Naive thymus-derived CD4-positive, alpha-beta T cell (primary cell): ENCODE measurements around the gene PRKACB. TPM values are rescaled to one million over a fixed set of nuclear protein-coding genes. Genes with fewer than 3 reads are reported as not detected.
A peak's percentile ranks its signal among the peaks of the same experiment; 100 is the strongest.

Experiments used
- ATAC-seq: fragments of 150-1000 bp; cut with Tn5 transposase; 2 replicates; pipeline ENCODE4 v1.10.0; 2021; ENCODE audit warnings: mild to moderate bottlenecking, moderate library complexity
- CTCF ChIA-PET: fragments of 350-600 bp; sonication (Branson Sonifier 250); formaldehyde crosslinking; loops from one replicate; lab custom pipeline; 2021; ENCODE audit warnings: antibody characterized with exemption; lab: Charles Lee
- POLR2A ChIA-PET: fragments of 350-600 bp; sonication (Branson Sonifier 250); formaldehyde crosslinking; loops from one replicate; lab custom pipeline; 2021; ENCODE audit warnings: antibody characterized with exemption, inconsistent platforms; lab: Charles Lee
- DNase-seq, 9 donors: peaks; one replicate each; pipeline versions ENCODE4 v3.0.0 to v3.0.0-alpha.2; 2020 to 2022; ENCODE audit warnings: mixed read lengths in 1 of 9
- H3K27ac ChIP-seq: one replicate; pipeline ENCODE4 v1.7.0; 2013; ENCODE audit warnings: mild to moderate bottlenecking, low read depth, low read length, moderate library complexity
- H3K27me3 ChIP-seq, 2 donors: one replicate each; pipeline ENCODE4 v1.7.0; 2013; ENCODE audit warnings: low read length in 2 of 2, mild to moderate bottlenecking in 2 of 2, moderate library complexity in 2 of 2; ENCODE audit not compliant: control insufficient read depth in 2 of 2, insufficient read depth in 2 of 2
- H3K36me3 ChIP-seq, 3 experiments: 1 replicate in 2 of 3; 2 replicates in 1 of 3; pipeline ENCODE4 v1.7.0; 2013; ENCODE audit warnings: low read length in 3 of 3, mild to moderate bottlenecking in 3 of 3, moderate library complexity in 1 of 3; ENCODE audit not compliant: insufficient read depth in 3 of 3, control insufficient read depth in 2 of 3
- H3K4me1 ChIP-seq, 2 donors: one replicate each; pipeline ENCODE4 v1.7.0; 2013; ENCODE audit warnings: low read length in 2 of 2, mild to moderate bottlenecking in 2 of 2, moderate library complexity in 1 of 2; ENCODE audit not compliant: control insufficient read depth in 2 of 2, insufficient read depth in 2 of 2
- H3K4me3 ChIP-seq: 2 replicates; pipeline ENCODE4 v1.7.0; 2013; ENCODE audit warnings: mild to moderate bottlenecking, low read length
- H3K9me3 ChIP-seq, 3 experiments: 1 replicate in 2 of 3; 2 replicates in 1 of 3; pipeline ENCODE4 v1.7.0; 2013; ENCODE audit warnings: low read length in 3 of 3; ENCODE audit not compliant: control insufficient read depth in 2 of 3
- H3K27ac Mint-ChIP-seq, 9 donors: one replicate each; pipeline ENCODE4 v1.8.0; 2020 to 2022; ENCODE audit warnings: mixed read lengths in 9 of 9, mild to moderate bottlenecking in 8 of 9, moderate library complexity in 5 of 9, inconsistent platforms in 2 of 9
- H3K27me3 Mint-ChIP-seq, 5 donors: one replicate each; pipeline ENCODE4 v1.8.0; 2021 to 2022; ENCODE audit warnings: mixed read lengths in 5 of 5, mild to moderate bottlenecking in 1 of 5
- H3K36me3 Mint-ChIP-seq, 5 donors: one replicate each; pipeline ENCODE4 v1.8.0; 2020 to 2022; ENCODE audit warnings: mixed read lengths in 5 of 5, mild to moderate bottlenecking in 3 of 5, inconsistent platforms in 1 of 5
- H3K4me1 Mint-ChIP-seq, 7 donors: one replicate each; pipeline ENCODE4 v1.8.0; 2020 to 2022; ENCODE audit warnings: mixed read lengths in 7 of 7, mild to moderate bottlenecking in 3 of 7, inconsistent platforms in 1 of 7
- H3K4me3 Mint-ChIP-seq, 10 donors: one replicate each; pipeline ENCODE4 v1.8.0; 2020 to 2022; ENCODE audit warnings: mild to moderate bottlenecking in 10 of 10, mixed read lengths in 10 of 10, moderate library complexity in 6 of 10, inconsistent platforms in 2 of 10
- H3K9me3 Mint-ChIP-seq, 11 donors: one replicate each; pipeline ENCODE4 v1.8.0; 2020 to 2022; ENCODE audit warnings: mixed read lengths in 11 of 11, mild to moderate bottlenecking in 4 of 11, inconsistent platforms in 1 of 11, moderate library complexity in 1 of 11
- intact Hi-C, 2 donors: fragments of 100-400 bp; cut with micrococcal nuclease; formaldehyde crosslinking; loops; one replicate each; pipeline ENCODE4 v1.15.1; 2023
- polyA plus RNA-seq, 2 donors: library from polyadenylated mRNA; unstranded; fragments of 300-500 nt; fragmentation: Illumina TruSeq; gene quantifications; one replicate each; pipeline ENCODE4 v1.2.3, GENCODE V29; 2021
- total RNA-seq, 6 experiments: library from RNA in 5 of 6; stranded (reverse) in 5 of 6; gene quantifications; 1 replicate in 5 of 6; 2 replicates in 1 of 6; pipeline ENCODE4 v1.2.3 and lab custom pipeline; 2021 to 2026

Gene PRKACB
- total and polyA plus RNA-seq, 7 experiments from 2014 or later: 71.1 to 176 (median 95.0) TPM

- Mint-ChIP-seq H3K27ac (peak overlapping the region in 7 of 9 donors; percentile 11 to 84 (median 42)), H3K4me1 (peaks cover 8 to 11% (median 10%) of the 10 kb centered on the region in 7 donors), H3K36me3 (no peaks in the 10 kb centered on the region), H3K27me3 (peaks cover 0 to 3% (median 0%) of the 10 kb centered on the region in 5 donors), H3K9me3 (peaks cover 0 to 3% (median 0%) of the 10 kb centered on the region in 11 donors), H3K4me3 (peak overlapping the region in 7 of 10 donors; percentile 4 to 53 (median 26))
- Histone ChIP-seq H3K36me3 (no peaks in the 10 kb centered on the region), H3K4me1 (no peaks in the 10 kb centered on the region), H3K4me3 (no peak overlapping the region), H3K27ac (no peak overlapping the region), H3K27me3 (no peaks in the 10 kb centered on the region), H3K9me3 (no peaks in the 10 kb centered on the region)
- DNase-seq (peak in 1 of 9 donors; percentile 22), ATAC-seq (peak; percentile 62)
- intact Hi-C loops: no loop called here
- ChIA-PET POLR2A (no interaction called here), CTCF (no interaction called here)
Observed at GRCh38 chr1:84271441-84272151, 127.5 kb downstream of the PRKACB start.

GRCh38 chr1:84272401-84272800 lies 128.3 kb downstream of the PRKACB start:
- Histone ChIP-seq H3K36me3 (no peaks in the 10 kb centered on the region), H3K4me1 (no peaks in the 10 kb centered on the region), H3K27ac (no peak overlapping the region), H3K9me3 (no peaks in the 10 kb centered on the region), H3K27me3 (no peaks in the 10 kb centered on the region), H3K4me3 (no peak overlapping the region)
- peaks cover 8 to 11% (median 10%) of the 10 kb centered on the region in 7 donors for H3K4me1 Mint-ChIP-seq
- ChIA-PET POLR2A (no interaction called here), CTCF (no interaction called here)
- H3K36me3 Mint-ChIP-seq: no peaks in the 10 kb centered on the region
- H3K27ac Mint-ChIP-seq: peak overlapping the region in 3 of 9 donors; percentile 26 to 62 (median 37)
- ATAC-seq (no peak), DNase-seq (no peak)
- intact Hi-C loops: no loop called here
- no peak overlapping the region for H3K4me3 Mint-ChIP-seq
- peaks cover 0 to 3% (median 0%) of the 10 kb centered on the region in 5 donors for H3K27me3 Mint-ChIP-seq
- H3K9me3 Mint-ChIP-seq: peaks cover 0 to 3% (median 0%) of the 10 kb centered on the region in 11 donors

- no peaks in the 10 kb centered on the region for H3K9me3 ChIP-seq
- Mint-ChIP-seq H3K27me3 (peaks cover 0 to 5% (median 1%) of the 10 kb centered on the region in 5 donors), H3K4me1 (peaks cover 0 to 1% (median 0%) of the 10 kb centered on the region in 7 donors), H3K36me3 (no peaks in the 10 kb centered on the region), H3K27ac (no peak overlapping the region), H3K4me3 (no peak overlapping the region), H3K9me3 (peaks cover 0 to 3% (median 0%) of the 10 kb centered on the region in 11 donors)
- no peaks in the 10 kb centered on the region for H3K4me1 ChIP-seq
- CTCF ChIA-PET: no interaction called here
- no peak overlapping the region for H3K4me3 ChIP-seq
- no peak for DNase-seq
- ATAC-seq: no peak
- no peaks in the 10 kb centered on the region for H3K36me3 ChIP-seq
- no peak overlapping the region for H3K27ac ChIP-seq
- POLR2A ChIA-PET: no interaction called here
- no peaks in the 10 kb centered on the region for H3K27me3 ChIP-seq
- intact Hi-C loops: no loop called here
Observed at GRCh38 chr1:84277343-84278059, 133.4 kb downstream of the PRKACB start.

GRCh38 chr1:84278905-84279304 lies 134.8 kb downstream of the PRKACB start:
- ChIA-PET POLR2A (no interaction called here), CTCF (interaction anchor here (0.6 kb wide), 2 partner anchors 191 to 721 kb away, joined by 3 to 6 read pairs; no protein-coding TSS in a partner anchor)
- intact Hi-C loops: no loop called here
- Histone ChIP-seq H3K4me3 (no peak overlapping the region), H3K36me3 (no peaks in the 10 kb centered on the region), H3K27ac (no peak overlapping the region), H3K4me1 (no peaks in the 10 kb centered on the region), H3K27me3 (no peaks in the 10 kb centered on the region), H3K9me3 (no peaks in the 10 kb centered on the region)
- peaks cover 0 to 3% (median 0%) of the 10 kb centered on the region in 11 donors for H3K9me3 Mint-ChIP-seq
- ATAC-seq: peak; percentile 65
- no peak overlapping the region for H3K4me3 Mint-ChIP-seq
- peaks cover 0 to 1% (median 0%) of the 10 kb centered on the region in 7 donors for H3K4me1 Mint-ChIP-seq
- H3K27me3 Mint-ChIP-seq: peaks cover 0 to 7% (median 5%) of the 10 kb centered on the region in 5 donors
- no peaks in the 10 kb centered on the region for H3K36me3 Mint-ChIP-seq
- no peak overlapping the region for H3K27ac Mint-ChIP-seq
- no peak for DNase-seq

GRCh38 chr1:84280912-84281311 lies 136.8 kb downstream of the PRKACB start:
- H3K4me1 Mint-ChIP-seq: peaks cover 0 to 1% (median 0%) of the 10 kb centered on the region in 7 donors
- peaks cover 0 to 7% (median 3%) of the 10 kb centered on the region in 11 donors for H3K9me3 Mint-ChIP-seq
- H3K4me3 Mint-ChIP-seq: no peak overlapping the region
- intact Hi-C loops: no loop called here
- Histone ChIP-seq H3K27me3 (no peaks in the 10 kb centered on the region), H3K36me3 (no peaks in the 10 kb centered on the region), H3K4me3 (no peak overlapping the region), H3K9me3 (no peaks in the 10 kb centered on the region), H3K27ac (no peak overlapping the region), H3K4me1 (no peaks in the 10 kb centered on the region)
- ATAC-seq: no peak
- peaks cover 0 to 1% (median 0%) of the 10 kb centered on the region in 5 donors for H3K36me3 Mint-ChIP-seq
- POLR2A ChIA-PET: no interaction called here
- no peak for DNase-seq
- CTCF ChIA-PET: no interaction called here
- H3K27ac Mint-ChIP-seq: no peak overlapping the region
- H3K27me3 Mint-ChIP-seq: peaks cover 4 to 22% (median 16%) of the 10 kb centered on the region in 5 donors

GRCh38 chr1:84282780-84283333 lies 138.8 kb downstream of the PRKACB start:
- CTCF ChIA-PET: no interaction called here
- no peaks in the 10 kb centered on the region for H3K27me3 ChIP-seq
- H3K27ac ChIP-seq: no peak overlapping the region
- H3K9me3 ChIP-seq: peaks cover 0 to 6% (median 0%) of the 10 kb centered on the region in 3 experiments
- peaks cover 0 to 1% (median 0%) of the 10 kb centered on the region in 7 donors for H3K4me1 Mint-ChIP-seq
- H3K27ac Mint-ChIP-seq: no peak overlapping the region
- H3K4me3 Mint-ChIP-seq: no peak overlapping the region
- POLR2A ChIA-PET: no interaction called here
- intact Hi-C loops: no loop called here
- DNase-seq (no peak), ATAC-seq (no peak)
- peaks cover 0 to 26% (median 14%) of the 10 kb centered on the region in 11 donors for H3K9me3 Mint-ChIP-seq
- peaks cover 4 to 31% (median 25%) of the 10 kb centered on the region in 5 donors for H3K27me3 Mint-ChIP-seq
- peaks cover 0 to 10% (median 6%) of the 10 kb centered on the region in 5 donors for H3K36me3 Mint-ChIP-seq
- no peaks in the 10 kb centered on the region for H3K4me1 ChIP-seq
- H3K36me3 ChIP-seq: no peaks in the 10 kb centered on the region
- H3K4me3 ChIP-seq: no peak overlapping the region
